Activated naive CD4-positive, alpha-beta T cell treated with anti-CD3 and anti-CD28 coated beads, Interleukin-2, amount 50 U/mL, for 24 hours (primary cell): ENCODE data around the gene P2RX7.

Experiments used
- H3K27ac Mint-ChIP-seq: one replicate; pipeline ENCODE4 v1.8.0; 2021; ENCODE audit warnings: mild to moderate bottlenecking, mixed read lengths
- H3K27me3 Mint-ChIP-seq: one replicate; pipeline ENCODE4 v1.8.0; 2021; ENCODE audit warnings: mixed read lengths
- H3K36me3 Mint-ChIP-seq: one replicate; pipeline ENCODE4 v1.8.0; 2021; ENCODE audit warnings: mixed read lengths
- H3K4me1 Mint-ChIP-seq: one replicate; pipeline ENCODE4 v1.8.0; 2021; ENCODE audit warnings: mixed read lengths
- H3K4me3 Mint-ChIP-seq: one replicate; pipeline ENCODE4 v1.8.0; 2021; ENCODE audit warnings: mild to moderate bottlenecking, mixed read lengths
- H3K9me3 Mint-ChIP-seq: one replicate; pipeline ENCODE4 v1.8.0; 2021; ENCODE audit warnings: mixed read lengths

P2RX7 gene

DNA sequence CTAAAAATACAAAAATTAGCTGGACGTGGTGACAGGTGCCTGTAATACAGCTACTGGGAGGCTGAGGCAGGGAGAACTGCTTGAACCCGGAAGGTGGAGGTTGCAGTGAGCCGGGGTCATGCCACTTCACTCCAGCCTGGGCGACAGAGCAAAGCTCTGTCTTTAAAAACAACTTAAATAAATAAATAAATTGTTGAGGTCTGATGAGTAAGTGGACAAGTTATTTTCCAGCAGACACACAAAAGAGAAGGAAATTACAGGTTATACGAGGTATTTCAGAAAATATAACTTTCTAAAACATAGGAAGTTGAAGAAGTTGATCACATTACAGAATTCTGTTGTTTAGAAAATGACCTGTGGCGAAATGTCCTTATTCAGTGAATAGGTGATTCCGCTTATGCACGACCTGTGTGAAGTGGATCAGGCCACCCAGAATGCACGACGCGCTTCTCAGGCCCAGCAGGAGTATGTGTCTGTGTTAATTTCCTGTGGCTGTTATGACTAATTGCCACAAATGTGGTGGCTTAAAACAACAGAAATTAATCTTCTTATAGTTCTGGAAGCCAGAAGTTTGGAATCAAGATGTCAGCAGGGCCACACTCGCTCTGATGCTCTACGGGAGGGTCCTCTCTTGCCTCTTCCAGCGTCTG lies 38.1 kb downstream of the P2RX7 start:
- H3K9me3 Mint-ChIP-seq = no peaks in the 10 kb centered on the region
- H3K36me3 Mint-ChIP-seq = peaks cover 6% of the 10 kb centered on the region
- H3K27me3 Mint-ChIP-seq = no peaks in the 10 kb centered on the region
- H3K4me1 Mint-ChIP-seq = no peaks in the 10 kb centered on the region
- H3K4me3 Mint-ChIP-seq = no peak overlapping the region
- no peak overlapping the region for H3K27ac Mint-ChIP-seq

DNA sequence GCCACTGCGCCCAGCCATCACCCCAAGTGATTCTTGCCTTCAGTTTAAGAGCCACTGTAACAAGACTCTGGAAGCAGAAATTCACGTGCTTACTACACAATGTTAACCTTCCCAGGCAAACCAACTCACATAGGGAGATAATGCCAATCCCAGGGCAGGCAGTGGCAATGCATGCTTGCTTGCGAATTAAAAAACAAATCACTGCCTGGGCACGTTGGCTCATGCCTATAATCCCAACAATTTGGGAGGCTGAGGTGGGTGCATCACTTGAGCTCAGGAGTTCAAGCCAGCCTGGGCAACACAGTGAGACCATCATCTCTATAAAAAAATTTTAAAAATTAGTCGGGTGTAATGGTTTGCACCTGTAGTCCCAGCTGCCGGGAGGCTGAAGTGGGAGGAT lies 39.5 kb downstream of the P2RX7 start:
- peaks cover 3% of the 10 kb centered on the region for H3K36me3 Mint-ChIP-seq
- H3K4me1 Mint-ChIP-seq = no peaks in the 10 kb centered on the region
- H3K27ac Mint-ChIP-seq = no peak overlapping the region
- H3K4me3 Mint-ChIP-seq = no peak overlapping the region
- H3K27me3 Mint-ChIP-seq = no peaks in the 10 kb centered on the region
- no peaks in the 10 kb centered on the region for H3K9me3 Mint-ChIP-seq

DNA sequence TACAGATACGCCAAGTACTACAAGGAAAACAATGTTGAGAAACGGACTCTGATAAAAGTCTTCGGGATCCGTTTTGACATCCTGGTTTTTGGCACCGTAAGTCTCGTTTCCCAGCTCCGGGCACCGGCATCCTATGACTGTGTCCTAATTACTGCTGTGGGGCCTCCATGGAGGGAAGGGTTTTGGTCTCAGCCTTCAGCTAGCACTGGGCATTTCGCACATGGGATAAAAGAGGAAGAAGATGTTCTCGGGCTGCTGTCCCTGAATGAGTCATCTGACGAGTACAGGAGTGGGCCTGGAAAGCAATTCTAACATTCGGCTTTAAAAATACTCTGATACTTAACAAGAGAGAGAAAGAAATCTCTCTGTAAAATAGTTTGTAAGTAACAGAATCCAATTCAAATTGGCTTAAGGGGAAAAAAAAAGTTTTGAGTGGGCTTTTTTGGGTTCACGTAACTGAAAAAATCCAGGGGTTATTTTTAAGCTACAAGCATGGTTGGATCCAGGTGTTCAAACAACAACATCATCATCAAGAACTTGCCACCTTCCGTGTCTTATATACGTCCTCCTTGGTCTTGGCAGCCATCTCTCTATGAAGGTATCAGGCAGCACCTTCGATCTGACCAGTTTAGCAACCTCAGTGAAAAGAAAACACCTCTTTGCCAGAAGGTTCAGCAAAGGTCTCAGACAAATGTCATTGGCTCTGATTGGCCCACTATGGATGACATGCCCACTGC lies 42.9 kb downstream of the P2RX7 start:
- Mint-ChIP-seq H3K4me1 (no peaks in the 10 kb centered on the region), H3K27ac (no peak overlapping the region), H3K4me3 (no peak overlapping the region), H3K9me3 (no peaks in the 10 kb centered on the region), H3K27me3 (no peaks in the 10 kb centered on the region), H3K36me3 (peaks cover 3% of the 10 kb centered on the region)

DNA sequence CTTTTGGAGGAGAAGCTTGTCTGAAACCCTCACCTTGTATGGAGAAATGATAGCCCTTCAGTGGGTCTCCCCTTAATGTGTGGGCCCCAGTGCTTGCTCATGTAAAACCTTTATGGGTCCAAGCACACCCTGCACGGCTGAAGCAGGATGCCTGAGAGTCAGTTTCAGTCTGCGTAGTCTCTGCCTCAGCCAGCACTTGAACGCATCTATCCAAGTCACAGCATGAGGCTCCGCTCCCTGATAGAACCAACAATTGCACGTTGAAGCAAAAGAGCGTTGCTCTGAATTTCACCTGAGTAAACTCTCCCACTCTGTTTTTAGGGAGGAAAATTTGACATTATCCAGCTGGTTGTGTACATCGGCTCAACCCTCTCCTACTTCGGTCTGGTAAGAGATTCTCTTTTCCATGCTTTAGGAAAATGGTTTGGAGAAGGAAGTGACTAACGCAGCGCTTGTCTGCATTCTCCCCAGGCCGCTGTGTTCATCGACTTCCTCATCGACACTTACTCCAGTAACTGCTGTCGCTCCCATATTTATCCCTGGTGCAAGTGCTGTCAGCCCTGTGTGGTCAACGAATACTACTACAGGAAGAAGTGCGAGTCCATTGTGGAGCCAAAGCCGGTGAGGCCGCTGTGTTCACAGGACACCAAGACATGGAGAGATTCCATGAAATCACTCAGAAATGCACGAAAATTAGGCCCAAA lies 44.3 kb downstream of the P2RX7 start:
- Mint-ChIP-seq H3K36me3 (peaks cover 4% of the 10 kb centered on the region), H3K27ac (no peak overlapping the region), H3K4me3 (no peak overlapping the region), H3K9me3 (no peaks in the 10 kb centered on the region), H3K4me1 (no peaks in the 10 kb centered on the region), H3K27me3 (no peaks in the 10 kb centered on the region)

DNA sequence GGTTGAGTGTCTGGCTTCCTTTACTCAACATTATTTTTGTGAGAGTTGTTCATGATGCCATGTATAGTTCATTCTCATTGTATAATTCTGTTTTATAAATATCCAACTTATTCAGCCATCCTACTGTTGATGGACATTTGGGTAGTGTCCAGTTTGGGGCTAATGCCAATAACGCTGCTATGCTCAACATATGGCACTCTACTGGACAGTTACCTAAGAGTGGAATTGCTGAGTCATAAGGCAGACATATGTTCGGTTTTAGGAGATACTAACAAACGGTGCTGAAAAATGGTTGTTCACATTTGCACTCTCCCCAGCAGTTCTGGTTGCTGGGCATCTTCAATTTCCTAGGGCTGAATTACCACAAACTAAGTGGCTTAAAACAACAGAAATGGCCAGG lies 48.5 kb downstream of the P2RX7 start:
- Mint-ChIP-seq H3K27me3 (no peaks in the 10 kb centered on the region), H3K36me3 (peaks cover 5% of the 10 kb centered on the region), H3K9me3 (no peaks in the 10 kb centered on the region), H3K4me1 (peaks cover 4% of the 10 kb centered on the region), H3K4me3 (no peak overlapping the region), H3K27ac (no peak overlapping the region)

DNA sequence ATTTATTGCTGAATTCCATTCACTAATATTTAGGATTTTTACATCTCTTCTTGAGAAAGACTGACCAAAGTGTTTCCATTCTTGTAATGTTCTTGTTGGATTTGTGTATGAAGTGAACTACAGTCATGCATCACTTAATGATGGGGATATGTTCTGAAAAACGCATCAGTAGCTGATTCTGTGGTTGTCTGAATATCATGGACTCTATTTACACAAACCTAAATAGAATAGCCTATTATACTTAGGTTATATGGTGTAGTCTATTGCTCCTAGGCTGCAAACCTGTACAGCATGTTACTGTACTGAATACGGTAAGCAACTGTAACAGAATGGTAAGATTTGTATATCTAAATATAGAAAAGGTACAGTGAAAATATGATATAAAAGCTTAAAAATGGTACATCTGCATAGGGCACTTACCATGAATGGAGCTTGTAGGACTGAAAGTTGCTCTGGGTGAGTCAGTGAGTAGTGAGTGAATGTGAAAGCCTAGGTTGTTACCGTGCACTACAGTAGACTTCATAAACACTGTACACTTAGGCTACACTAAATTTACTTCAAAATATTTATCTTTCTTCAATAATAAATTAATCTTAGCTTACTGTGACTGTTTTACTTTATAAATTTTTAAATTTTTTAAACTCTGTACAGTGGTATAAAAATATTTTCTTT lies 49.7 kb downstream of the P2RX7 start:
- H3K27me3 Mint-ChIP-seq = no peaks in the 10 kb centered on the region
- no peak overlapping the region for H3K27ac Mint-ChIP-seq
- H3K36me3 Mint-ChIP-seq = peaks cover 6% of the 10 kb centered on the region
- no peaks in the 10 kb centered on the region for H3K9me3 Mint-ChIP-seq
- H3K4me1 Mint-ChIP-seq = peaks cover 4% of the 10 kb centered on the region
- no peak overlapping the region for H3K4me3 Mint-ChIP-seq

DNA sequence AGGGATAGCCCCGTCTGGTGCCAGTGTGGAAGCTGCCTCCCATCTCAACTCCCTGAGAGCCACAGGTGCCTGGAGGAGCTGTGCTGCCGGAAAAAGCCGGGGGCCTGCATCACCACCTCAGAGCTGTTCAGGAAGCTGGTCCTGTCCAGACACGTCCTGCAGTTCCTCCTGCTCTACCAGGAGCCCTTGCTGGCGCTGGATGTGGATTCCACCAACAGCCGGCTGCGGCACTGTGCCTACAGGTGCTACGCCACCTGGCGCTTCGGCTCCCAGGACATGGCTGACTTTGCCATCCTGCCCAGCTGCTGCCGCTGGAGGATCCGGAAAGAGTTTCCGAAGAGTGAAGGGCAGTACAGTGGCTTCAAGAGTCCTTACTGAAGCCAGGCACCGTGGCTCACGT lies 51.7 kb downstream of the P2RX7 start:
- Mint-ChIP-seq H3K4me3 (no peak overlapping the region), H3K4me1 (peaks cover 4% of the 10 kb centered on the region), H3K27ac (no peak overlapping the region), H3K9me3 (no peaks in the 10 kb centered on the region), H3K27me3 (no peaks in the 10 kb centered on the region), H3K36me3 (peaks cover 5% of the 10 kb centered on the region)

DNA sequence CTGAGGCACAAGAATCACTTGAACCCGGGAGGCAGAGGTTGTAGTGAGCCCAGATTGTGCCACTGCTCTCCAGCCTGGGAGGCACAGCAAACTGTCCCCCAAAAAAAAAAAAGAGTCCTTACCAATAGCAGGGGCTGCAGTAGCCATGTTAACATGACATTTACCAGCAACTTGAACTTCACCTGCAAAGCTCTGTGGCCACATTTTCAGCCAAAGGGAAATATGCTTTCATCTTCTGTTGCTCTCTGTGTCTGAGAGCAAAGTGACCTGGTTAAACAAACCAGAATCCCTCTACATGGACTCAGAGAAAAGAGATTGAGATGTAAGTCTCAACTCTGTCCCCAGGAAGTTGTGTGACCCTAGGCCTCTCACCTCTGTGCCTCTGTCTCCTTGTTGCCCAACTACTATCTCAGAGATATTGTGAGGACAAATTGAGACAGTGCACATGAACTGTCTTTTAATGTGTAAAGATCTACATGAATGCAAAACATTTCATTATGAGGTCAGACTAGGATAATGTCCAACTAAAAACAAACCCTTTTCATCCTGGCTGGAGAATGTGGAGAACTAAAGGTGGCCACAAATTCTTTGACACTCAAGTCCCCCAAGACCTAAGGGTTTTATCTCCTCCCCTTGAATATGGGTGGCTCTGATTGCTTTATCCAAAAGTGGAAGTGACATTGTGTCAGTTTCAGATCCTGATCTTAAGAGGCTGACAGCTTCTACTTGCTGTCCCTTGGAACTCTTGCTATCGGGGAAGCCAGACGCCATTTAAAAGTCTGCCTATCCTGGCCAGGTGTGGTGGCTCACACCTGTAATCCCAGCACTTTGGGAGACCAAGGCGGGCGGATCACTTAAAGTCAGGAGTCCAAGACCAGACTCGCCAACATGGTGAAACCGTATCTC lies 52.6 kb downstream of the P2RX7 start:
- no peak overlapping the region for H3K4me3 Mint-ChIP-seq
- no peak overlapping the region for H3K27ac Mint-ChIP-seq
- H3K9me3 Mint-ChIP-seq = no peaks in the 10 kb centered on the region
- no peaks in the 10 kb centered on the region for H3K27me3 Mint-ChIP-seq
- peaks cover 4% of the 10 kb centered on the region for H3K36me3 Mint-ChIP-seq
- H3K4me1 Mint-ChIP-seq = peaks cover 4% of the 10 kb centered on the region

DNA sequence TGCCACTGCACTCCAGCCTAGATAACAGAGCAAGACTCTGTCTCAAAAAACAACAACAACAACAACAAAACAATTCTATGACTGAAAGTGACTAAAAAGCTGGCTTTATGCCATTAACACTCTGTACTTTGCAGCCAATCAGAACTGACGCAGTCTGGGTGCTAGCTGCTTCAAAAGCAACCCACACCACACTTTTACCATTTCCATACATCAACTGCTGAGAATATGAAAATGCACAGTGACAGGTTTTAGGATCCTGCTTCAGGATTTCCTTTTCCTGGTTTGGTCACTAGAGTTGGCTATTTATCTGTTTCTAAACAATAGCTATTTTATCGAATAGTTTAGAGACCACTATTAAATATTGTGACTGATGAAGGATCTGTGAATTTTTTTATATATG lies 54.1 kb downstream of the P2RX7 start:
- Mint-ChIP-seq H3K4me1 (peaks cover 4% of the 10 kb centered on the region), H3K27me3 (no peaks in the 10 kb centered on the region), H3K9me3 (no peaks in the 10 kb centered on the region), H3K4me3 (no peak overlapping the region), H3K27ac (no peak overlapping the region), H3K36me3 (peaks cover 3% of the 10 kb centered on the region)

DNA sequence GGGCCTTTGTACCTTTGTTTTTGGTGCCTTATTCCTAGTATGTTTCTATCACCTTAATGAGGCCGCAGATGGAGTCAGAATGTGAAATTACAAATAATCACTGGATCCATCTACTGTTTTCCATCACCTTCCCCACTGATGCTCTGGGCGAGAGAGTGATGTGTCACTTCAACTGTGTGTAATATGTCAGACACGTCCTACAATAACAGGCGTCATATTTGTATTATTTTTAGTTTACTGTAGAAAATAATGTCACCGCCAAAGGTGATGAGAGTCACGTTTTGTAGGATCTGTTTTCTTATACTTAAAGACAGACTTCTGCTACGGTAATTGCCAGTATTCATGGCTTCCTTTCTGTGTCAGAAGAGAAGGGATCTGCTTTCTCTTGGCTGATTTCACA lies 54.8 kb downstream of the P2RX7 start:
- no peaks in the 10 kb centered on the region for H3K9me3 Mint-ChIP-seq
- no peak overlapping the region for H3K27ac Mint-ChIP-seq
- peaks cover 3% of the 10 kb centered on the region for H3K36me3 Mint-ChIP-seq
- no peaks in the 10 kb centered on the region for H3K4me1 Mint-ChIP-seq
- H3K4me3 Mint-ChIP-seq = no peak overlapping the region
- no peaks in the 10 kb centered on the region for H3K27me3 Mint-ChIP-seq

DNA sequence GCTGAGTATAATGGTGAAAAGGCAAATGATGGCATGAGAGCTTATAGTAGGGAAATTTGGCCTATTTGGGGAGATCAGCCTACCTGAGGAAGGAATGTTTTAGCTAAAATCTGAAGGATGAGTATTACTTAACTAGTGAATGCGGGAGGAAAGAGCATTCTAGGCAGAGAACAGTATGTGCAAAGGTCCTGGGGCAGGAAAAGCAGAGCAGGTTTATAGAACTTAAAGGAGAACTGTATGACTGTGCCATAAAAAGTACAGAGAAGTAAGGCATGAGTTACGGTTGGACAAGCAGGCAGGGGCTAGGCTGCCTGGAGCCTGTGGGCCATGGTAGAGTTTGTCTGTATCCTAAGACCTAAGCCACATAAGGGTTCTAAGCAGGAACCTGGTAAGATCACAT lies 55.6 kb downstream of the P2RX7 start:
- Mint-ChIP-seq H3K4me1 (no peaks in the 10 kb centered on the region), H3K27ac (no peak overlapping the region), H3K4me3 (no peak overlapping the region), H3K27me3 (no peaks in the 10 kb centered on the region), H3K9me3 (no peaks in the 10 kb centered on the region), H3K36me3 (peaks cover 3% of the 10 kb centered on the region)

DNA sequence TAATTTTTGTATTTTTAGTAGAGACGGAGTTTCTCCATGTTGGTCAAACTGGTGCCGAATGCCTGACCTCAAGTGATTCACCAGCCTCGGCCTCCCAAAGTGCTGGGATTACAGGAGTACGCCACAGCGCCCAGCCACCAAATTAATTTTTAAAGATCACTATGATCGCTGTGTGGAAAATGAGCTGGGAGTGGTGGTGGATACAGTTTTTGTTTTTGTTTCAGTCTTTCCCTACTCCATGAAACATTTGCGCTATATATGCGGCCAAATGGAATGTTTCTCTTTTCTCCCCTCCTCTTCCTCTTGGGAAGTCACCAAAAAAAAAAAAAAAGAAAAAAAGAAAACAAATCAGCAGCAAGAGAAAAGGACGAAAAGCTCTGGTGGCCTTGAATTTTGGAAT lies 56.5 kb downstream of the P2RX7 start:
- Mint-ChIP-seq H3K4me3 (no peak overlapping the region), H3K4me1 (no peaks in the 10 kb centered on the region), H3K36me3 (peaks cover 3% of the 10 kb centered on the region), H3K9me3 (no peaks in the 10 kb centered on the region), H3K27ac (no peak overlapping the region), H3K27me3 (no peaks in the 10 kb centered on the region)

DNA sequence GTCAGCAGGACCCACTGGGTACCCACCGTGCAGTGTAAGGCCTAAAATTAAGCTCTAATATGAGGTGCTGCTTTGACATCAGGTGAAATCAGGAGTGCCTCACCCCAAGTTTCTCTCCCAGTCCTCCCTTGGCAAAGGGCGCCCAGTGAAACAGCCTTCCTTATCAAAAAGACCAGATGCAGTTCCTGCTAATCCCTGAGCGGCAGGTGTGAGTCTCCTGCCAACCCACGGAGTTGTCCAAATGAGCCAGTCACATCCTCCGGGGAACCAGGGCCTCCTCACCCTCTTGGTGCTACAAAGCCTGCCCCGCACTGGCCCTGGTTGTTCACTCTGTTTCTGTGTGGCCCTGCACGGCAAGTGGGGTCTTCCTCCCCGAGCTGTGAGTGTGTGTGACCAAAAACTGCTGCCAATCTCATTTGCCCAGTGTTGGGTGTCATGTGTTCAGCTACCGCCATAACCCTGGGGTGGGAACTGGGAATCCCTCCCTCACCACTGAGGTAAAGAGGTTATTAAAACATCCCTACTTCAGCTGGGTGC lies 57.0 kb downstream of the P2RX7 start:
- H3K27me3 Mint-ChIP-seq = no peaks in the 10 kb centered on the region
- H3K4me3 Mint-ChIP-seq = no peak overlapping the region
- H3K27ac Mint-ChIP-seq = no peak overlapping the region
- H3K36me3 Mint-ChIP-seq = peaks cover 3% of the 10 kb centered on the region
- no peaks in the 10 kb centered on the region for H3K9me3 Mint-ChIP-seq
- no peaks in the 10 kb centered on the region for H3K4me1 Mint-ChIP-seq

DNA sequence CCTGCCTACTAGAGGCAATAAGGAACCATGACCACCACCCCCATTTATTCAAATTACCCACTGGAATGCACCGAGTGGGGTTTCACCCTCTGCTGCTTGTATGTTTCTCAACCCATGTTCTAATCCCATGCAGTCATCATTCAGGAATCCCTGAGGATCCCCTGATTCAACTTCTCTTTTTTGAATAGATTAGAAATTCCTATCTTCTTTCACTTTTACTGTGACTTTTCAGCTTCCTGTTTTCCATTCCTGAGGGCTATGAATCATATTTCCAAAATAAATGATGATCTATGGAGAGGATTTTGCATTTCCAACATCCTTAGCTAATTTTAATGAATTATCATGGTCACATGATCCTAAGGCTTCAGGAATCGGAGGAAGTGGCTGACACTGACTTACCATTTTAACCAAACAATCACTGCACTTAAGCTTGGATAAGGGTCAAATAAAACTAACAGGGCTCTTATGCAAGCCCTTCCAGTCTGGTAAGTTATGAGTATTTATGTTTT lies 57.9 kb downstream of the P2RX7 start:
- no peak overlapping the region for H3K27ac Mint-ChIP-seq
- peaks cover 3% of the 10 kb centered on the region for H3K36me3 Mint-ChIP-seq
- H3K9me3 Mint-ChIP-seq = no peaks in the 10 kb centered on the region

DNA sequence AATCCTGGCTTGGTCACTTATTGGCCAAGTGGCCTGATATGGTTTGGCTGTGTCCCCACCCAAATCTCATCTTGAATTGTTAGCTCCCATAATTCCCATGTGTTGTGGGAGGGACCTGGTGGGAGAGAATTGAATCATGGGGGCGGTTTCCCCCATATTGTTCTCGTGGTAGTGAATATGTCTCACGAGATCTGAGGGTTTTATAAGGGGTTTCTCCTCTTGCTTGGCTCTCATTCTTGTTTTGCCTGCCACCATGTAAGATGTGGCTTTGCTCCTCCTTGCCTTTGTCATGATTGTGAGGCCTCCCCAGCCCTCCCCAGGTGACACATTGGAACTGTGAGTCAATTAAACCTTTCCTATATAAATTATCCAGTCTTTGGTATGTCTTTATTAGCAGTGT lies 58.5 kb downstream of the P2RX7 start:
- no peaks in the 10 kb centered on the region for H3K9me3 Mint-ChIP-seq
- H3K4me1 Mint-ChIP-seq = no peaks in the 10 kb centered on the region
- H3K36me3 Mint-ChIP-seq = peaks cover 1% of the 10 kb centered on the region
- H3K4me3 Mint-ChIP-seq = no peak overlapping the region
- no peaks in the 10 kb centered on the region for H3K27me3 Mint-ChIP-seq
- H3K27ac Mint-ChIP-seq = no peak overlapping the region

More for the DNA sequence above, 57.9 kb downstream of the P2RX7 start:
- Mint-ChIP-seq H3K4me1 (no peaks in the 10 kb centered on the region), H3K4me3 (no peak overlapping the region), H3K27me3 (no peaks in the 10 kb centered on the region)
